Smooth muscle cell (in vitro differentiated cells): ENCODE results near the gene KPNB1. TPM values are rescaled to one million over a fixed set of nuclear protein-coding genes. Genes with fewer than 3 reads are reported as not detected.
A peak's percentile ranks its signal among the peaks of the same experiment; 100 is the strongest.

Experiments
- DNase-seq: peaks from one replicate; lab custom pipeline; 2025; ENCODE audit not compliant: unreplicated experiment; lab: John Stamatoyannopoulos, UW
- H2AFZ ChIP-seq: fragments of 200-600 bp; sonication (generic); 2 replicates; pipeline ENCODE4 v1.6.0; 2016; ENCODE audit warnings: antibody characterized with exemption, low read depth, mild to moderate bottlenecking
- H3F3A ChIP-seq: fragments of 200-600 bp; sonication (generic); 2 replicates; pipeline ENCODE4 v1.6.0; 2017; ENCODE audit warnings: antibody characterized with exemption, low read depth
- H3K27ac ChIP-seq: fragments of 200-600 bp; sonication (generic); 2 replicates; pipeline ENCODE4 v1.5.1; 2016; ENCODE audit warnings: low read depth, mild to moderate bottlenecking
- H3K27me3 ChIP-seq: fragments of 200-600 bp; sonication (generic); 2 replicates; pipeline ENCODE4 v1.6.1; 2016; ENCODE audit warnings: low read depth, mild to moderate bottlenecking
- H3K36me3 ChIP-seq: fragments of 200-600 bp; sonication (generic); 2 replicates; pipeline ENCODE4 v1.5.1; 2016; ENCODE audit warnings: low read depth
- H3K4me1 ChIP-seq: fragments of 200-600 bp; sonication (generic); 2 replicates; pipeline ENCODE4 v1.5.1; 2016; ENCODE audit warnings: low read depth
- H3K4me2 ChIP-seq: fragments of 200-600 bp; sonication (generic); 2 replicates; pipeline ENCODE4 v1.6.0; 2016; ENCODE audit warnings: mild to moderate bottlenecking
- H3K4me3 ChIP-seq: fragments of 200-600 bp; sonication (generic); 2 replicates; pipeline ENCODE4 v1.5.1; 2016; ENCODE audit warnings: mild to moderate bottlenecking
- H3K79me2 ChIP-seq: fragments of 200-600 bp; sonication (generic); 2 replicates; pipeline ENCODE4 v1.6.0; 2016; ENCODE audit warnings: low read depth, mild to moderate bottlenecking
- H3K9ac ChIP-seq: fragments of 200-600 bp; sonication (generic); 2 replicates; pipeline ENCODE4 v1.6.0; 2016; ENCODE audit warnings: low read depth
- H3K9me3 ChIP-seq: fragments of 200-600 bp; sonication (generic); replicated peaks from 2 replicates; pipeline ENCODE4 v1.5.1; 2016; ENCODE audit warnings: low read depth
- H4K20me1 ChIP-seq: fragments of 200-600 bp; sonication (generic); 2 replicates; pipeline ENCODE4 v1.6.0; 2016; ENCODE audit warnings: low read depth
- CTCF ChIP-seq: fragments of 200-600 bp; sonication (generic); IDR thresholded peaks from 2 replicates; pipeline ENCODE4 v1.5.1; 2017; ENCODE audit warnings: borderline replicate concordance, mild to moderate bottlenecking, antibody characterized with exemption; ENCODE audit not compliant: insufficient read depth, poor library complexity, severe bottlenecking
- WGBS: methylation state at CpG from one replicate; pipeline ENCODE4 v1.1.7; 2016; ENCODE audit warnings: low lambda C conversion rate; 5-methylcytosine and 5-hydroxymethylcytosine counted together
- polyA plus RNA-seq: library from polyadenylated mRNA; unstranded; fragments of >200 nt; fragmentation: Nextera tagmentation; extraction: Ambion mirVana; gene quantifications from 2 replicates; pipeline ENCODE4 v1.2.1, GENCODE V29; 2016
- small RNA-seq: library from RNA; depleted of rRNA; stranded (forward); fragments of <200 nt; gene quantifications from one replicate; pipeline ENCODE3, GENCODE V24; 2014
- total RNA-seq: library from RNA; depleted of rRNA; stranded (reverse); fragments of >200 nt; gene quantifications from 2 replicates; pipeline ENCODE4 v1.2.3, GENCODE V29; 2014

Gene KPNB1
- total and polyA plus RNA-seq, 2 experiments from 2014 or later, result 78.8 to 242 TPM

- Histone ChIP-seq H3K9me3 (no peaks in the 10 kb centered on the region), H3K79me2 (no peaks in the 10 kb centered on the region), H3K4me3 (peak within 1 kb of the TSS; percentile 45), H3K4me2 (peak within 1 kb of the TSS; percentile 87), H3K9ac (no peak within 1 kb of the TSS), H3K27ac (no peak within 1 kb of the TSS), H3K27me3 (peaks cover 79% of the 10 kb centered on the region), H3F3A (no peaks in the 10 kb centered on the region), H4K20me1 (no peaks in the 10 kb centered on the region), H2AFZ (no peak within 1 kb of the TSS), H3K36me3 (no peaks in the 10 kb centered on the region), H3K4me1 (no peaks in the 10 kb centered on the region)
- TF ChIP-seq CTCF, result no peak
- peak; percentile 27 for DNase-seq
- 3% methylated on average over 57 of the region's 73 CpGs for WGBS
Measured at GRCh38 chr17:47733047-47733673, 83.4 kb downstream of the KPNB1 start, which contains the start of gene TBX21. Gene TBX21 (plus strand): TSS chr17:47733236. CDS start chr17:47733455, 219 bp downstream.

- no peaks in the 10 kb centered on the region for H3F3A ChIP-seq
- no peak overlapping the region for H3K9ac ChIP-seq
- no peaks in the 10 kb centered on the region for H3K79me2 ChIP-seq
- 13% methylated on average over 59 of the region's 60 CpGs for WGBS
- H3K4me2 ChIP-seq, result peak overlapping the region; percentile 87
- H2AFZ ChIP-seq, result no peak overlapping the region
- no peak overlapping the region for H3K27ac ChIP-seq
- peak overlapping the region; percentile 45 for H3K4me3 ChIP-seq
- DNase-seq, result no peak
- H4K20me1 ChIP-seq, result no peaks in the 10 kb centered on the region
- no peaks in the 10 kb centered on the region for H3K36me3 ChIP-seq
- no peaks in the 10 kb centered on the region for H3K4me1 ChIP-seq
- H3K9me3 ChIP-seq, result no peaks in the 10 kb centered on the region
- peaks cover 79% of the 10 kb centered on the region for H3K27me3 ChIP-seq
- TF ChIP-seq CTCF, result no peak
Measured at GRCh38 chr17:47733674-47734410, 84.1 kb downstream of the KPNB1 start.

GRCh38 chr17:47735139-47735464 is 85.4 kb downstream of the KPNB1 start:
- WGBS, result 72% methylated on average over 3 of the region's 3 CpGs
- Histone ChIP-seq H3F3A (no peaks in the 10 kb centered on the region), H4K20me1 (no peaks in the 10 kb centered on the region), H3K27ac (no peak overlapping the region), H3K4me3 (no peak overlapping the region), H3K9ac (no peak overlapping the region), H3K27me3 (peaks cover 73% of the 10 kb centered on the region), H3K79me2 (no peaks in the 10 kb centered on the region), H3K9me3 (no peaks in the 10 kb centered on the region), H3K4me1 (no peaks in the 10 kb centered on the region), H2AFZ (no peak overlapping the region), H3K4me2 (no peak overlapping the region), H3K36me3 (no peaks in the 10 kb centered on the region)
- DNase-seq, result no peak
- TF ChIP-seq CTCF, result no peak

Small RNAs within 50 kb of the gene (small RNA-seq; reads per million reads assigned to genes)
- not detected for gene AC015674.1

Other genes with a start within 250 kb of the KPNB1 start
- gene NPEPPS, start 118.8 kb upstream of the KPNB1 start, total RNA-seq, result 67.3 and 70.5 TPM in 2 replicates
- gene NPEPPS, start 118.8 kb upstream of the KPNB1 start, polyA plus RNA-seq, result 50.2 and 71.6 TPM in 2 replicates
- 5.8 and 17.5 TPM in 2 replicates for gene TBKBP1, start 44.2 kb downstream of the KPNB1 start, total RNA-seq
- 7.7 and 8.3 TPM in 2 replicates for gene TBKBP1, start 44.2 kb downstream of the KPNB1 start, polyA plus RNA-seq
- not detected in 2 replicates for gene TBX21, start 83.3 kb downstream of the KPNB1 start, total RNA-seq
- gene TBX21, start 83.3 kb downstream of the KPNB1 start, polyA plus RNA-seq, result not detected in 2 replicates
- gene OSBPL7, start 171.9 kb downstream of the KPNB1 start, total RNA-seq, result 3.7 and 9.2 TPM in 2 replicates
- gene OSBPL7, start 171.9 kb downstream of the KPNB1 start, polyA plus RNA-seq, result 6.3 and 8.4 TPM in 2 replicates
- 24.0 and 30.4 TPM in 2 replicates for gene MRPL10, start 181.6 kb downstream of the KPNB1 start, total RNA-seq
- 36.6 and 40.4 TPM in 2 replicates for gene MRPL10, start 181.6 kb downstream of the KPNB1 start, polyA plus RNA-seq
- not detected in 2 replicates for gene LRRC46, start 181.8 kb downstream of the KPNB1 start, total RNA-seq
- gene LRRC46, start 181.8 kb downstream of the KPNB1 start, polyA plus RNA-seq, result 0.26 and 1.2 TPM in 2 replicates
- gene SCRN2, start 191.4 kb downstream of the KPNB1 start, total RNA-seq, result 16.0 and 18.6 TPM in 2 replicates
- 45.0 and 49.4 TPM in 2 replicates for gene SCRN2, start 191.4 kb downstream of the KPNB1 start, polyA plus RNA-seq
- 9.3 and 9.8 TPM in 2 replicates for gene SP6, start 201.2 kb downstream of the KPNB1 start, total RNA-seq
- 10.7 and 13.1 TPM in 2 replicates for gene SP6, start 201.2 kb downstream of the KPNB1 start, polyA plus RNA-seq
- gene SP2, start 246.3 kb downstream of the KPNB1 start, total RNA-seq, result 2.4 and 4.7 TPM in 2 replicates
- gene SP2, start 246.3 kb downstream of the KPNB1 start, polyA plus RNA-seq, result 9.0 and 9.4 TPM in 2 replicates